DOHH2 (cell line): ENCODE results near the gene PLXNA3.

Experiments
- CTCF ChIP-seq: fragments of 200-600 bp; sonication (generic); IDR thresholded peaks from one replicate; pipeline ENCODE4 v1.5.1; 2014; ENCODE audit warnings: antibody characterized with exemption, mild to moderate bottlenecking, low read depth, low read length; ENCODE audit not compliant: poor library complexity, severe bottlenecking
- EZH2phosphoT487 ChIP-seq: fragments of 200-600 bp; sonication (generic); IDR thresholded peaks from 2 replicates; pipeline ENCODE4 v1.6.1; 2017; ENCODE audit warnings: borderline replicate concordance, mild to moderate bottlenecking, antibody characterized with exemption, low read length, moderate library complexity, mixed read lengths

GRCh38 chrX:154419688-154420401 is 38.2 kb upstream of the PLXNA3 start:
- TF ChIP-seq CTCF: no peak
- no peak for TF ChIP-seq EZH2phosphoT487
